GM12872 (cell line): ENCODE data around the gene NYAP2.

Experiments used
- CTCF ChIP-seq: IDR thresholded peaks from 3 replicates; pipeline ENCODE4 v1.5.1; 2011; ENCODE audit warnings: low read depth, mild to moderate bottlenecking, low read length, moderate library complexity; ENCODE audit not compliant: insufficient read depth

The NYAP2 gene

DNA sequence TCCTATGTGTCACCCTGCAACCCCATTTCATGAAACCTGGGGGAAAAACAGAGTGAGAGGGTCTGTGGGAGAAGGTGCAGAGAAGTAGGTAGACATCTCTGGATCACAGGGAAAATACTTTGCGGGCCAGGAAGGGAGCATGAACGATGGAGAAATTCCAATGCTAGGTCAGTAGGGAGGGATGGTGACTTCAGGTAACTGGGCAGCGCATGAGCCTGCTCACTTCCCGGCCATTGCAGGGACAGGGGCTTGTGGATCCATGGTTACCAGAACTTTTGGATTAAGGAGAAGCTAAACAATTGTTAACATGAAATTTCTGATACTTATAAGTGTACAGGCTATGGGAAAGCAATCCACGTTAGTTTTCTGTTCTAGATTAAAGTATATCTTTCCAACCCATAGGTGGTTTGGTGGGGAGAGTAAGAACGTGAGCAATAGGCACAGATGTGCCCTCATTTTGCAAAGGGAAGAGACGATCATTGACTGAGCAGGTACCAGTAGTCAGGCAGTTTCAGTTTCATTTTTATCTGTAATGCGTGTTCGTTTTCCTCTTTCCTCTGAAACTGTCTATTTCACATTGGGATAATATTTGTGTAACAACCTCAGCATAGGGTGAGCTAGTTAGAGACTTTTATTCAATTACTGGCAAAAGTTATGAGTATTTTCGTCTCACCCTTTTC lies 65.0 kb downstream of the NYAP2 start:
- no peak for TF ChIP-seq CTCF

- no peak for TF ChIP-seq CTCF
Observed at GRCh38 chr2:225465827-225466226, 66.3 kb downstream of the NYAP2 start.

DNA sequence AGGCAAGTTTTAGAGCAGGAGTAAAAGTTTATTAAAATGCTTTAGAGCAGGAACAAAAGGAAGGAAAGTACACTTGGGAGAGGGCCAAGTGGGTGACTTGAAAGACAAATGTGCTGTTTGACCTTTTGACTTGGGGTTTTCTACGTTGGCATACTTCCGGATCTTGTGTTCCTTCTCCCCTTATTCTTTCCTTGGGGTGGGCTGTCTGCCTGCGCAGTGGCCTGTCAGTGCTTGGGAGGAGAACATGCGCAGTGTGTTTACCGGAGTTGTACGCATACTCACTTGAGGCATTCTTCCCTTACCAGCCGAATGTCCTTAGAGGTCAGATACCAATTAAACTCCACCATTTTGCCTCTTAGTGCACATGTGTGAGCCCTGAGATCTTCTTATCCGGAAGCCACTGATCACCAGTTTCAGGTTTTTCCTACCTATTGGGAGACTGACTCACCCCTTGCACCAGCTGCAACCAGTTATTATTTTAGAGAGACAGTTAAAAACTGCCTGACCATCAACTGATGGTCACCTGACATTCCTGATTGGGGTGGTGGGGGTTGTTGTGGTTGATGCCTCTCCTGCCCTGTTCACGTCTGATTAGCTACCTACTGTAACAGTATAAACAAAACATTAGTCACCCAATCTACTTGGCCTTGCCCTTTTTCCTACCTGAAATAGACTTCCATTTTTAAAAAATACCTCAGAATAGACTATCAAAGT lies 67.5 kb downstream of the NYAP2 start:
- no peak for TF ChIP-seq CTCF

- TF ChIP-seq CTCF, result no peak
Observed at GRCh38 chr2:225468131-225468530, 68.6 kb downstream of the NYAP2 start.

DNA sequence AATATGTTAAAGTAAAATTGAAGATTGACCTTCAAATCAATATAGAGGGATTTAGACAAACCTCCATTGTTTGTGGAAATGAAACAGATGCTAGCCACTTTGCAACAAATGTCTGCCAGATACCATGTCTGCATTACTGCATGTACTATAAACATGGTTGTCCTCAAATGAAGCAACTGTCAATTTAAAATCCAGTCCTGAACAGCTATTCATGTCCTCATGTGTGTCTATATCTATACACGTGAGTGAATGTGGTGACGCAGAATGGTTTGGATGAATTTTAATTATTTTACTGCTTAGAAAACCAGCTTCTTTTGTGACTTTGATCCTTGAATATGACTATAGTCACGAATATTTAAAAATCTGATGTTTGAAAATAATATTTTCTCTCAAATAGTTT lies 71.5 kb downstream of the NYAP2 start:
- no peak for TF ChIP-seq CTCF

GRCh38 chr2:225471482-225471881 lies 72.0 kb downstream of the NYAP2 start:
- no peak for TF ChIP-seq CTCF

DNA sequence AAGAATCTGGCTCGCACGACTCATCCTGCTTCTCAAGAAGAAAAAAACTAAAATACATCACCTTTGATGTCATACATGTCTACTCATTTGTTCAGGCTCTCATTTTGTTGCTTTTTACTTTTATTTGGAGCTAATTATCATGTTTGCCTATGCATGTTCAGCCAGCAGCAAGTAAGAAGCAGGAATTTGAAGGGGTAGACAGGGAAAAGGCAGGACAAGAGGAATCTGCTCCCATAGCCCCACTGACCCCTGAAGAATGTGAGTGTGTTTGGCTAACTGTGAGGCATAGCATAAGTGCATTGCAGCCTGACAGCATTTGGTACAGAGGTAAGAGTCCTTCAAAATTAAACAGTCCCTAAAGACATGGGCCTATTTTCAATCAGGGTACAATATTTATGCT lies 72.7 kb downstream of the NYAP2 start:
- TF ChIP-seq CTCF, result no peak
